ENCODE results near the gene C1orf87.

C1orf87 gene

GRCh38 chr1:60113028-60113427, 39.5 kb upstream of the C1orf87 start:
- Histone ChIP-seq H2AFZ (ENCODE audit: low read depth) (no peak overlapping the region), H4K20me1 (ENCODE audit: insufficient read depth) (no peaks in the 10 kb centered on the region), H3K27me3 (ENCODE audit: insufficient read depth, low read depth) (no peaks in the 10 kb centered on the region), H3K9ac (no peak overlapping the region), H3K27ac (no peak overlapping the region), H3K4me2 (no peak overlapping the region), H3K4me3 (IDR thresholded peaks at IDR 0.05; ENCODE audit: insufficient read depth, low read depth, low read length) (no peak overlapping the region), H3K4me1 (ENCODE audit: low read depth, poor library complexity, severe bottlenecking) (no peaks in the 10 kb centered on the region), H3K36me3 (ENCODE audit: insufficient read depth) (no peaks in the 10 kb centered on the region), H3K79me2 (ENCODE audit: insufficient read depth, low read depth) (no peaks in the 10 kb centered on the region)
- no peak for TF ChIP-seq CTCF (conservative IDR thresholded peaks at IDR 0.05; ENCODE audit: low read depth, low read length)

GRCh38 chr1:60111716-60112115, 38.1 kb upstream of the C1orf87 start:
- no peak overlapping the region for H3K4me2 ChIP-seq
- no peaks in the 10 kb centered on the region for H4K20me1 ChIP-seq (ENCODE audit: insufficient read depth)
- no peaks in the 10 kb centered on the region for H3K27me3 ChIP-seq (ENCODE audit: insufficient read depth, low read depth)
- no peaks in the 10 kb centered on the region for H3K36me3 ChIP-seq (ENCODE audit: insufficient read depth)
- no peaks in the 10 kb centered on the region for H3K79me2 ChIP-seq (ENCODE audit: insufficient read depth, low read depth)
- no peak overlapping the region for H3K9ac ChIP-seq
- H3K4me1 ChIP-seq (ENCODE audit: low read depth, poor library complexity, severe bottlenecking), result no peaks in the 10 kb centered on the region
- H2AFZ ChIP-seq (ENCODE audit: low read depth), result no peak overlapping the region
- no peak overlapping the region for H3K27ac ChIP-seq
- no peak overlapping the region for H3K4me3 ChIP-seq (IDR thresholded peaks at IDR 0.05; ENCODE audit: insufficient read depth, low read depth, low read length)
- no peak for TF ChIP-seq CTCF (conservative IDR thresholded peaks at IDR 0.05; ENCODE audit: low read depth, low read length)

- no peak for TF ChIP-seq CTCF (conservative IDR thresholded peaks at IDR 0.05; ENCODE audit: low read depth, low read length)
- Histone ChIP-seq H3K9ac (no peak overlapping the region), H3K4me3 (IDR thresholded peaks at IDR 0.05; ENCODE audit: insufficient read depth, low read depth, low read length) (no peak overlapping the region), H3K36me3 (ENCODE audit: insufficient read depth) (no peaks in the 10 kb centered on the region), H3K27me3 (ENCODE audit: insufficient read depth, low read depth) (no peaks in the 10 kb centered on the region), H4K20me1 (ENCODE audit: insufficient read depth) (no peaks in the 10 kb centered on the region), H3K4me1 (ENCODE audit: low read depth, poor library complexity, severe bottlenecking) (no peaks in the 10 kb centered on the region), H3K27ac (no peak overlapping the region), H3K4me2 (no peak overlapping the region), H2AFZ (ENCODE audit: low read depth) (no peak overlapping the region), H3K79me2 (ENCODE audit: insufficient read depth, low read depth) (no peaks in the 10 kb centered on the region)
Observed at GRCh38 chr1:60111118-60111517, 37.5 kb upstream of the C1orf87 start.

- Histone ChIP-seq H3K4me2 (no peak overlapping the region), H3K4me3 (IDR thresholded peaks at IDR 0.05; ENCODE audit: insufficient read depth, low read depth, low read length) (no peak overlapping the region), H3K36me3 (ENCODE audit: insufficient read depth) (no peaks in the 10 kb centered on the region), H4K20me1 (ENCODE audit: insufficient read depth) (no peaks in the 10 kb centered on the region), H3K4me1 (ENCODE audit: low read depth, poor library complexity, severe bottlenecking) (no peaks in the 10 kb centered on the region), H3K27me3 (ENCODE audit: insufficient read depth, low read depth) (no peaks in the 10 kb centered on the region), H2AFZ (ENCODE audit: low read depth) (no peak overlapping the region), H3K27ac (no peak overlapping the region), H3K9ac (no peak overlapping the region), H3K79me2 (ENCODE audit: insufficient read depth, low read depth) (no peaks in the 10 kb centered on the region)
- TF ChIP-seq CTCF (conservative IDR thresholded peaks at IDR 0.05; ENCODE audit: low read depth, low read length), result no peak
Observed at GRCh38 chr1:60108196-60108595, 34.6 kb upstream of the C1orf87 start.

GRCh38 chr1:60103186-60103585, 29.6 kb upstream of the C1orf87 start:
- Histone ChIP-seq H3K4me3 (IDR thresholded peaks at IDR 0.05; ENCODE audit: insufficient read depth, low read depth, low read length) (no peak overlapping the region), H3K27ac (no peak overlapping the region), H3K4me2 (no peak overlapping the region), H4K20me1 (ENCODE audit: insufficient read depth) (no peaks in the 10 kb centered on the region), H3K36me3 (ENCODE audit: insufficient read depth) (no peaks in the 10 kb centered on the region), H2AFZ (ENCODE audit: low read depth) (no peak overlapping the region), H3K27me3 (ENCODE audit: insufficient read depth, low read depth) (no peaks in the 10 kb centered on the region), H3K9ac (no peak overlapping the region), H3K79me2 (ENCODE audit: insufficient read depth, low read depth) (no peaks in the 10 kb centered on the region), H3K4me1 (ENCODE audit: low read depth, poor library complexity, severe bottlenecking) (no peaks in the 10 kb centered on the region)
- TF ChIP-seq CTCF (conservative IDR thresholded peaks at IDR 0.05; ENCODE audit: low read depth, low read length), result no peak
